NCI-H187 treated with DMSO at 0.1 percent for 48 hours (cell line): ENCODE data around the gene TMEM200B.
A peak's percentile ranks its signal among the peaks of the same experiment; 100 is the strongest.
"Not testable (repeated sequence)": the region's sequence is repeated elsewhere in the genome, so short reads cannot be mapped to it uniquely, and the experiment has no call there.

Experiments
- DNase-seq: peaks from one replicate; lab custom pipeline; 2025; lab: John Stamatoyannopoulos, UW

Gene TMEM200B

GRCh38 chr1:29108041-29108440 is 15.7 kb downstream of the TMEM200B start:
- DNase-seq: not testable (repeated sequence)

GRCh38 chr1:29105822-29106221 is 17.9 kb downstream of the TMEM200B start:
- no peak for DNase-seq

GRCh38 chr1:29100487-29100886 is 23.2 kb downstream of the TMEM200B start:
- no peak for DNase-seq

DNA sequence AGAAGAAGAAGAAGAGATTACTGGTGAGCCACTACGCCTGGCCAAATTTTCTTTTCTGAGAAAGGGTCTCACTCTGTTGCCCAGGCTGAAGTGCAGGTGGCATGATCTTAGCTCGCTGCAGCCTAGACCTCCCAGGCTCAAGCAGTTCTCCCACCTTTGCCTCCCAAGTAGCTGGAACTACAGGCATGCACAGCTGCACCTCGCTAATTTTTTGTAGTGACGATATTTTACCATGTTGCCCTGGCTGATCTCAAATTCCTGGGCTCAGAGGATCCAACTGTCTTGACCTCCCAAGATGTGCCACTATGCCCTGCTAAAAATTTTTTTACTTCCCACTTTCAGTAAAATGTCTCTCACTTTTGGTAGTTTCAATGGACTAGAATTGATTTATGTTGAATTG is 24.4 kb downstream of the TMEM200B start:
- no peak for DNase-seq

GRCh38 chr1:29096231-29096886 is 27.3 kb downstream of the TMEM200B start:
- DNase-seq: peak; percentile 80

GRCh38 chr1:29094954-29095353 is 28.7 kb downstream of the TMEM200B start:
- DNase-seq: no peak

GRCh38 chr1:29094433-29094832 is 29.3 kb downstream of the TMEM200B start:
- no peak for DNase-seq

DNA sequence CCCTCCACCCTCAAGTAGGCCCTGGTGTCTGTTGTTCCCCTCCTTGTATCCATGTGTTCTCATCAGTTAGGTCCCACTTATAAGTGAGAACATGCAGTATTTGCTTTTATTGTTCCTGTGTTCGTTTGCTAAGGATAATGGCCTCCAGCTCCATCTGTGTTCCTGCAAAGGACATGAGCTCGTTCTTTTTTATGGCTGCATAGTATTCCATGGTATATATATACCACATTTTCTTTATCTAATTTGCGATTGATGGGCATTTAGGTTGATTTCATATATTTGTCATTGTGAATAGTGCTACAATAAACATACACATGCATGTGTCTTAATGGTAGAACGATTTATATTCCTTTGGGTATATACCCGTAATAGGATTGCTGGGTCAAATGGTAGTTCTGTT is 31.0 kb downstream of the TMEM200B start:
- not testable (repeated sequence) for DNase-seq

GRCh38 chr1:29090937-29091618 is 32.6 kb downstream of the TMEM200B start:
- no peak for DNase-seq

DNA sequence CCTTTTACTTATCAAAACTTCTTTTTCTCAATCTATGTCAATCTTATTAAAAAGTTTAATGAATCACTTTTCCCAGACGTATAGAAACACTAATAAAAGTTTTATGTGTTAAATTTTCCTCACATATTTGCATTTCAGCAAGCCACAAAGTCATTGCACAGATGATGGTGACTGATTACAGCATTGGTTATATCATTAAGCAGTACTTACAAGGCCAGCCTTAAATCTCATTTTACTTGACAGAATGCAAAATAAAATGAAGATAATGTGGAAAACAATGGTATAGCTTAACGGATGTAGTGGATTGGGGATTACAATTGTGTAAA is 39.5 kb downstream of the TMEM200B start:
- DNase-seq: no peak

DNA sequence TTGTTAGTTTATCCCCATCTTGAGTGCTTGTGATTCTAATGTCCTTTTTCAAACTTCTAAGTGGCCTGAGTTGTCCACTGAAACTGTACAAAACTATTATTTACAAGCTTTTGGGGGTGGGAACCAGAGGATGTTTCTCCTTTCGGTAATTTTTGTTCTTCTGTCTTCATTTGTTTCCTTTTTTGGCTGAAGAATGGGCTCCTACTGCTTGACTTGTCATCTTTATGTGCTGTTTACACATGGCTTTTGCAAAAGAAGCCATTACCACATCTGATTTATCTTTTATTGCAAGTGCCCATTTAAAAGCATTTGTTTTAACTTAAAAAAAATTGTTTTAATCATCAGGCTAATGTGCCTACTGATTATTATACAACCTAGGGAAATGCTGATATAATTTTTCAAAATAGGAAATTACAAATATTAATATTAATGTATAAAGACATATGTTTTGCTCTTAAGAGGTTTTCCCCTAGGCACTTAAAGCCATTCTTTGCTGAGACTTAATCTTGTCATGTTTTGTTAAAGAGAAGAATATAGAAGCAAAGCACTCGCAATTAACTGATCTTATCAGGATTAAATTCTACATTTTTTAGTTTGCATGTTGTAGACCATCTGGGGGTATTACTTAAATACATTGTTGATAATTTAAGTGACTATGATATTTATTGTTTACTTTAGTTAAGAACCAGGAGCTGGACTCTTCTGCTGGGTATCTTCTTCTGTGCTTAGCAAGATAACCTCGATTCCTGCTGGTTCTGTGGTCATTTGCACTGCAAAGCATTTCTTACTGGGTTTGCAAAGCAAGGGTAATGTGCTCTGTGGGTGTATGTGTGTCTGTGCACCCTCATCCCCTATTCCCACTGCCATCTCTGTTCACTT is 40.1 kb downstream of the TMEM200B start:
- DNase-seq: no peak

- no peak for DNase-seq
These were observed 41.2 kb downstream of the TMEM200B start for GRCh38 chr1:29082519-29082918.

GRCh38 chr1:29081201-29081600 is 42.5 kb downstream of the TMEM200B start:
- no peak for DNase-seq

GRCh38 chr1:29079916-29080629 is 43.6 kb downstream of the TMEM200B start:
- not testable (repeated sequence) for DNase-seq

DNA sequence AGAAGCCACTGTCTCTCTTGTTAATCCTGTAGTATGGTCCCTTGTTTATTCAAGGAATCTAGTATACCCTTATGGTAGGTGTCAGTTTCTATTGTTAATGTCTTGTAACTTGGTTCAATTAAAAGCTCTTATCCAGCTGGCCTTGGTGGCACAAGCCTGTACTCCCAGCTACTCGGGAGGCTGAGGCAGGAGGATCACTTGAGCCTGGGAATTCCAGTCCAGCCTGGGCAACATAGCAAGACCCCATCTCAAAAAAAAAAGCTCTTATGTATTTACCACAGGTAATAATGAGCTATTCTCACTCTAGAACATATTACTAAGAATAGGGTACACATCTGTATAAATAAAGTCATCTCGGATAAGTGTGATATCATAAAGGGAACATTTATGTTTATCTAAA is 46.5 kb downstream of the TMEM200B start:
- no peak for DNase-seq
